Left ventricle myocardium inferior (tissue), 1 donor: Measurements from ENCODE around the gene YPEL3. TPM values are rescaled to one million over a fixed set of nuclear protein-coding genes. Genes with fewer than 3 reads are reported as not detected.

Source experiments
- DNase-seq: peaks from one replicate; pipeline ENCODE4 v3.0.0-alpha.2; 2020
- H3K27ac ChIP-seq: fragments of 200-600 bp; replicated peaks from 2 replicates; pipeline ENCODE4 v1.8.0; 2021
- H3K27me3 ChIP-seq: fragments of 200-600 bp; 2 replicates; pipeline ENCODE4 v1.8.0; 2021; ENCODE audit warnings: low read depth
- H3K36me3 ChIP-seq: fragments of 200-600 bp; 2 replicates; pipeline ENCODE4 v1.8.0; 2021
- H3K4me1 ChIP-seq: fragments of 200-600 bp; 2 replicates; pipeline ENCODE4 v1.8.0; 2021
- H3K4me3 ChIP-seq: fragments of 200-600 bp; 2 replicates; pipeline ENCODE4 v1.8.0; 2021; ENCODE audit warnings: mild to moderate bottlenecking, moderate library complexity
- H3K9me3 ChIP-seq: fragments of 200-600 bp; replicated peaks from 2 replicates; pipeline ENCODE4 v1.8.0; 2021
- CTCF ChIP-seq: fragments of 200-600 bp; IDR thresholded peaks from 2 replicates; pipeline ENCODE4 v1.8.0; 2021; ENCODE audit warnings: antibody characterized with exemption, mild to moderate bottlenecking, borderline replicate concordance
- intact Hi-C: fragments of 100-400 bp; cut with micrococcal nuclease; formaldehyde crosslinking; loops from one replicate; pipeline ENCODE4 v1.11.0; 2022
- total RNA-seq: library from RNA; stranded (reverse); fragmentation: NEBNext Ultra II Directional; extraction: Animal tissue kit (Norgen Biotek cat#: 25700); gene quantifications from one replicate; pipeline ENCODE4 v1.2.1, GENCODE V29; 2021
- donor health status: DM: no; HTN: yes; CAD: no; lungs with severe emphysema.

YPEL3 gene
- total RNA-seq, 1 donor from 2014 or later = 54.4 TPM

- no peaks in the 10 kb centered on the region for H3K27me3 ChIP-seq
- H3K9me3 ChIP-seq = no peaks in the 10 kb centered on the region
- no peak overlapping the region for H3K27ac ChIP-seq
- peaks cover 21% of the 10 kb centered on the region for H3K4me1 ChIP-seq
- H3K4me3 ChIP-seq = no peak overlapping the region
- intact Hi-C loops = no loop called here
- no peak for DNase-seq
- no peak for TF ChIP-seq CTCF
- no peaks in the 10 kb centered on the region for H3K36me3 ChIP-seq
These were observed 44.5 kb downstream of the YPEL3 start for GRCh38 chr16:30051518-30051917.

- intact Hi-C loops = no loop called here
- no peaks in the 10 kb centered on the region for H3K36me3 ChIP-seq
- no peaks in the 10 kb centered on the region for H3K27me3 ChIP-seq
- H3K27ac ChIP-seq = no peak overlapping the region
- peaks cover 21% of the 10 kb centered on the region for H3K4me1 ChIP-seq
- no peak for DNase-seq
- no peaks in the 10 kb centered on the region for H3K9me3 ChIP-seq
- TF ChIP-seq CTCF = no peak
- no peak overlapping the region for H3K4me3 ChIP-seq
These were observed 46.1 kb downstream of the YPEL3 start for GRCh38 chr16:30049871-30050270.

- Histone ChIP-seq H3K9me3 (no peaks in the 10 kb centered on the region), H3K4me3 (no peak overlapping the region), H3K4me1 (no peaks in the 10 kb centered on the region), H3K36me3 (no peaks in the 10 kb centered on the region), H3K27me3 (no peaks in the 10 kb centered on the region), H3K27ac (no peak overlapping the region)
- no peak for DNase-seq
- TF ChIP-seq CTCF = no peak
- intact Hi-C loops = no loop called here
These were observed 49.4 kb downstream of the YPEL3 start for GRCh38 chr16:30046588-30046987.

- Histone ChIP-seq H3K36me3 (no peaks in the 10 kb centered on the region), H3K4me1 (no peaks in the 10 kb centered on the region), H3K27ac (no peak overlapping the region), H3K27me3 (no peaks in the 10 kb centered on the region), H3K4me3 (no peak overlapping the region), H3K9me3 (no peaks in the 10 kb centered on the region)
- no peak for TF ChIP-seq CTCF
- no peak for DNase-seq
- intact Hi-C loops = no loop called here
These were observed 49.8 kb downstream of the YPEL3 start for GRCh38 chr16:30046178-30046577.

Other genes with a start within 250 kb of the YPEL3 start
- gene CDIPT, start 233.0 kb downstream of the YPEL3 start, total RNA-seq = 68.6 TPM
- 0.38 TPM for gene SEZ6L2, start 196.7 kb downstream of the YPEL3 start, total RNA-seq
- not detected for gene ASPHD1, start 195.7 kb downstream of the YPEL3 start, total RNA-seq
- gene KCTD13, start 170.0 kb downstream of the YPEL3 start, total RNA-seq = 9.2 TPM
- gene TMEM219, start 134.1 kb downstream of the YPEL3 start, total RNA-seq = 63.2 TPM
- gene TAOK2, start 122.3 kb downstream of the YPEL3 start, total RNA-seq = 34.3 TPM
- 18.8 TPM for gene HIRIP3, start 100.6 kb downstream of the YPEL3 start, total RNA-seq
- gene INO80E, start 100.0 kb downstream of the YPEL3 start, total RNA-seq = 29.0 TPM
- 0.66 TPM for gene DOC2A, start 85.2 kb downstream of the YPEL3 start, total RNA-seq
- not detected for gene C16orf92, start 73.0 kb downstream of the YPEL3 start, total RNA-seq
- not detected for gene TLCD3B, start 64.9 kb downstream of the YPEL3 start, total RNA-seq
- 3,337 TPM for gene ALDOA, start 30.5 kb downstream of the YPEL3 start, total RNA-seq
- 32.2 TPM for gene PPP4C, start 20.2 kb downstream of the YPEL3 start, total RNA-seq
- 1.0 TPM for gene TBX6, start 4.3 kb downstream of the YPEL3 start, total RNA-seq
- gene GDPD3, start 17.3 kb upstream of the YPEL3 start, total RNA-seq = 2.3 TPM
- 47.6 TPM for gene MAPK3, start 27.0 kb upstream of the YPEL3 start, total RNA-seq
- gene CORO1A, start 87.4 kb upstream of the YPEL3 start, total RNA-seq = 7.7 TPM
- 54.6 TPM for gene BOLA2B, start 97.5 kb upstream of the YPEL3 start, total RNA-seq
- gene SLX1A, start 97.7 kb upstream of the YPEL3 start, total RNA-seq = 7.5 TPM
- 9.9 TPM for gene SULT1A3, start 103.0 kb upstream of the YPEL3 start, total RNA-seq
- 2.0 TPM for gene NPIPB13, start 152.3 kb upstream of the YPEL3 start, total RNA-seq